GM18858 (cell line): ENCODE data around the gene SORBS2.

Source experiments
- ATAC-seq: cut with Tn5 transposase; IDR thresholded peaks from one replicate; pipeline ENCODE4 v1.9.1; 2021; ENCODE audit not compliant: unreplicated experiment

Gene SORBS2

GRCh38 chr4:185598846-185599552, 213.0 kb downstream of the SORBS2 start:
- ATAC-seq, result no peak

DNA sequence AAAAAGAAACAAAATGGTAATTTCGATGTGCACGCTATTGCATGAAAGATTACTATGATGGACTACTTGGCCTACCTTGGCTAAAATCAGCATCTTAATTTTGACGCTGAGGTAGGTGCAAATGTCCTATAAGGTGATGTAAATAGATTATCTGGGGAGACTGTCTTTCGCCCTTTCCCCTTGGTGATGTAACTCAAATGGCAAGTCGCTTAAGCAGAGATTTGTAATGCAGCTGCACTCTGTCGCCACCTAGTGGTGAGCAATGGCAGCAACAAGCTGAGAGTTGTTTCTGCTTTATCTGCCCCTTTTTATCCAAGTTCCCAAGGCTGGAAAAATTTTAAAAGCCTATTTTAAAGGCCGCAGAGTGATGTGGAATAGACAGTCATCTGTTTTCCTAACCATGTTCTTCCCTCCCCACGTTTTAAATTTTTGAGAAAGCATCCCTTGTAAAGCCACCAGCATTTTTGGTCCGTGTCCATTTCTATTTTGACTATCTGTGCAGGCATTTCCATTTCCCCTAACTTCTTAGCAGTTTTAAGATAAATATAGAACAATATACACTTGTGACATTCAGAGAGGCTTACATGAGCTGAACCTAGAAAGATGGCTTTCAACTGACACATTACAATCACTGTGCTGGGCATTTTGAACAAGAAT, 214.3 kb downstream of the SORBS2 start:
- peak; percentile 85 for ATAC-seq

DNA sequence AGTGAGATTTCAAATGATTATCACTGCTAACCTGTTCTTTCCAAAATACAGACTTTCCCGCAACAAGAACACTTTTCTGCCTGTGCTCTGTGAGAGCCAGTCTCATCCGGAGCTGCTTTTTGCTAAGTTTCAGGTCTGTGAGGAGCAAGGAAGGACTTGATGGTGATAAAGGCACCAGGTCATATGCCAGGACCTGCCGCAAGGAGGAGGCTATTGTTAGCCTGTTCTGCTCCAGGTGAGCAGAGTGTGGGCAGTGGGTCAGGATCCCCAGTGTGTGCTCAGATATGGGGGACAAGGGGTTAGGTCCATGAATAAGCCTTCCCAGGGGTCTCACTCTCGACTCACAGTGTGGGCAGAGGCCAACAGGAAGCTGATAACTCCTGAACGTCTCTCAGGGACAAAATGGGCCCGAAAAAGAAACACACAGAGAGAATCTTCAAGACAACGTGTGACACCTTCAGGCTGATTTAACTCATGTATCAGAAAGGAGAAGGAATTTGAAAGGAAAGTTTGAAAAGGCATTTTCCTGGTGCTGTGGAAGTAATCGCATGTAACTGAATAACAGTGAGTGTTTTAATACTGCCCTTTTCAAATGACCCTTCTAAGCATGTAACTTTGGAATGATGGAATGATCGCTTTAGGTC, 219.0 kb downstream of the SORBS2 start:
- ATAC-seq, result no peak

GRCh38 chr4:185592438-185592837, 219.6 kb downstream of the SORBS2 start:
- no peak for ATAC-seq

DNA sequence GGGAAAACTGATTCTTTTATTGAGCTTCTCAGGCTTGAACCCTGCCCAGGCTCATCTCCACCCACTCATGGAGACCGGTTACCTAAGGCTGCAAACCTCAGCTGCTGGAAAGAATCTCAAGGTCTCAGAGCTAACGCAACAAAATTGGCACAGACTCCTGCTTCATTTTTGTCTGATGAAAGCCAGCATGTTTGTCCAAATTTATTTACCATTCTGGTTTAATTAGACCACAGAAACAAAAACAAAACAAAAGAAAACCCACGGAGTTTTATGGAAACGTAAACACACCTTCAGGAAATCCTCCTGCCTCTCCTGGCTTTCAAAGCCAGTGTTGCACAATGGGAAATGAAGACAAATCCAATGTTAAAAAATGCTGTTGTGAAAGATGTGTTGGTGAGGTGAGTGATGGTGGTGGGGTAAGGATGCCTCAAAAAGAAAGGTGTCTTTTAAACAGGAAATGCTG, 220.3 kb downstream of the SORBS2 start:
- ATAC-seq, result no peak

DNA sequence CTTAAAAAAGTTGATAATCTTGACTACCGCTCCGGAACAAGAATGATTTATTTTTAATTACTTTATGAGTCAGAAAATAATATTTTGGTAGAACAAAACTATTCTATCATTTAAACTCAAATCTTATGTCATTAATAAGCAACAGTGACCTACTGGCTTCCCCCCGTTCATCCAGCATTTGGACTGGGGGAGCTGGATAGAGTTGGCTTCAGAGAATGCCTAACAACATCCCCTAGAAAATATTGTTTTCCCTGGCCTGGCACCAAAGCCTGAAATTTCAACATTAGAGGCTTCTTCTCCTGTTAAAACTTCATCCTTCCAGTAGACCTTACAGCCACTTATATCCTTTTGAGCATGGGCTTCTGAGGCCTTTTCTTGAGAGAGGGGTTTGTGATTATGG, 221.0 kb downstream of the SORBS2 start:
- no peak for ATAC-seq

DNA sequence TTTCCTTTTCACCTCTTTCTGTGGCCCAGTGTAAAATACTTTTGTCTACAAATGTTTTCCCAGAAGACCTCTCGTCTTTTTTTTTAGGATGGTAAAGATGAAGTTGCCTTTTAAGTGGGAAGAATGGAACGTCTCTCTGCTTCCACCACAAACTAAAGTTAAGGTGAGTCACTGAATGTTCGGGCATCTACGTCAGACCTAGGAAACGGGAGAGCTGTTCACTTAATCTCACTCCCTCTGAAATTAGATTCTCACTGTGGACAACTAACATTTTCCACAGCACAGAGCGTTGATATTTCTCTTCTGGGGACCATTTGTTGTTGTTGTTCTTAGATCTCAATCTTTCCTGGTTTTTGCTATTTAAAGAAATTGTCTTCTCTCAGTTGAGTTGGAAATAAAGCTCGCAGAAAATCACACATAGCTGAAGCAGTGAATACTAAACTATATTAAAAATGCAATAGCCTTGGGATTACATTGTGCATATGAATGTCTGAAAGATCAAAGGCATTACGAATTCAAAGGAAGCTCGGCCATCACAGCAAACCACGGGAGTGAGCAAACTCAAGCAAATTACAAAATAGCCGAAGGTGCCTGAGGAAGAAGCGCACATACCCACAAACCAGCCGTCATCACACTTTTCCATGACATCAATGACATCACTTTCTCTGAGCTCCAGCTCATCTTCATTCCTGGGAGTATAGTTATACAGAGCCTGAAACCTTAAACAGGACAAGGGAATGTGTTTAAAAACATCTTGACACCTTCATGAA, 222.7 kb downstream of the SORBS2 start:
- ATAC-seq, result no peak

- ATAC-seq, result peak; percentile 97
These were observed 224.4 kb downstream of the SORBS2 start for GRCh38 chr4:185587427-185588161.

DNA sequence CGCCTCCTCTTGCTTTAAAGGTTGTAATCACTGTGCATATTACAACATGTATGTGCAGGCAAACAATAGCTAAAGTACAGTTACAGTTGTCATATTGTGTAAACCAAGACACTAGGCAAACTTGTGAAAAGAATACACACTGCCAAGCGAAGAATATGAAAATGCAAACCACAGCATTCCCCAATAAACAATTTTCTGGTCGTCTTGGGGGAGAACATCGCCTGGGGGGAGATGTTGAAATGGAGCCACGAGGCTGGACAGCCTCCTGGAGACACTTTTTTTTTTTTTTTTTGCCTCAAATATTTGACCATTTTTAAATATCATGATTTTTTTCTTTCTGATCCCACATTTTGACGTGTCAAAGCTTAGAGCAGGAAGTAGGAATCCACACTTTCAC, 225.0 kb downstream of the SORBS2 start:
- no peak for ATAC-seq

GRCh38 chr4:185585211-185585610, 226.8 kb downstream of the SORBS2 start:
- ATAC-seq, result no peak

DNA sequence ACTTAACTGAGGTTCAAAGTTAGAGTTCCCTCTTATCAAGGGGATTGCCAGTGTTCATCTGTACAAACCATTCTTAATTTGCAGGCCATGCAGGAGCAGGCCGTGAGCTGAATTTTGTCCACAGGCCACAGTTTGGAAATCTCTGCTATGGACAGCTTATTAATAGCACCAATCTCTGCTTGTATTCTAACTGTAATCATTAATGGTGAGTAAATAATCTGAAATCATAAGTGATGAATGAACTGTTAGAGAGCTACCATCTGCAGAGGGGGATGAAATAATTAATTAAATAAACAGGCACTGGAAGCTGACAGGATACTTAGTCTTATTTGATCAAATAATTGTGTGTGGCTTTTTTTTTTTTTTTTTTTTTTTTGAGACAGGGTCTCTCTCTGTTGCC, 228.2 kb downstream of the SORBS2 start:
- no peak for ATAC-seq

GRCh38 chr4:185582651-185583400, 229.2 kb downstream of the SORBS2 start:
- no peak for ATAC-seq

GRCh38 chr4:185580699-185581098, 231.3 kb downstream of the SORBS2 start:
- ATAC-seq, result no peak

DNA sequence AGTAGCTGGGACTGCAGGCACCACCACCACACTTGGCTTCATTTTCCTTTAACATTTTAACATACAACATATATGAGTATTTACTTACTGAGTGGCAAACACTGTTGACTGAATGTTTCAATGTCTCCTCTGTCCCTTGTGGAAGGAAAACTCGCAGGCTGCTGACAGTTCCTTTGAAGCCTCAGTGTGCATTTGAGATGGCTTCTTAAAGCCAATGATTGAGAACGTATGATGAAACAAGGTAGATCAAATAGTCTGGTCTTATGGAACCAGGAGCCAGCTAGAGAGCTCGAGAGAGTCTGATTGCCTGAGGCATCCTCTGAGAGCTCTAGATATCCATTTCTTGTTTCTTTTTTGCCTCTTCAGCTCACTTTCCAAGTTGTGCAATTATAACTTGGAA, 233.7 kb downstream of the SORBS2 start:
- no peak for ATAC-seq

DNA sequence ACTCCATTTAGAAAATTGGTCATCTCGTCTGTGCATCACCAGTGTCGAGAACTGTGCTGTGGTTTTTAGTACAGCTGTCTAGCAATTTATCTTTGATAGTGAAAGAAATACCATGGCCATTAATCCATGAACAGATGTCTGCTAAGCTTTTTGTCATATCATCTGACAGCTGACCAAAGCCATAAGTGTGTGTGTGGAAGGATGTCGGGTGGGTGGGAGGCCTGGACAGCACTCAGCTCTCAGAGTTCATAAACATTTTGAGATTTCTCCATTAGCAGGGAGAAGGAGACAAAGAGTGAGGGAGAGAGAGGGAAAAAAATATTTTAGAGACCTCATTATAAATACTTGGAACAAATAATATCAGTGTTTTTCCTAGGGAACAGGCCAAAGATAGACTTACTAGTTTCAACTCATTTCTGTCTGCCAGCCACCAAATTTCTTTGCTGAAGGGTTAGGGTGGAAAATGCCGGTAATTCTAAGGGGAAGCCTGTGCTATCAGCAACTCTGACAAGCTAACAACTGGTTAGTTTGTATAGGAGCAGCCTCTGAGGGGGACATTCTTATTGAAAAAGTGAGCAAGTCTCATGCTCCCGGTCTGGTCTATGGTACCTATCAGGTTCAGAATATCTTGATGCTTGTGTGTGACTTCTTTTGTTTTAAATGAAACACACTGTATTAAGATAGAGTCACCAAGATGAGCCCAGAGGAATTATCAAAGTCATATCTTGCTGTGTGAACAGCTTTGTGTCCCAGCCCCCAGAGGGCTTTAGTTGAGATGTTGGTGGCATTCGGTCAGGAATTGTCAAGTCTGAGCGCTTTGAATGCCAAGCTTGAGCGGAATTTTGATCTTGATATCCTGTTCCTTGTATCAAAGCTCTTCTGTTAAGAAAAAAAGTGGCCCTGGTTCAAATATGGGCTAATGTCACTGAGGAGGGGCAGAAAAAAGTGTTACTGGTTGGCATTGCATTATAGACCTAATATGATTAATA, 234.7 kb downstream of the SORBS2 start:
- ATAC-seq, result no peak

GRCh38 chr4:185576314-185576961, 235.6 kb downstream of the SORBS2 start:
- ATAC-seq, result no peak

DNA sequence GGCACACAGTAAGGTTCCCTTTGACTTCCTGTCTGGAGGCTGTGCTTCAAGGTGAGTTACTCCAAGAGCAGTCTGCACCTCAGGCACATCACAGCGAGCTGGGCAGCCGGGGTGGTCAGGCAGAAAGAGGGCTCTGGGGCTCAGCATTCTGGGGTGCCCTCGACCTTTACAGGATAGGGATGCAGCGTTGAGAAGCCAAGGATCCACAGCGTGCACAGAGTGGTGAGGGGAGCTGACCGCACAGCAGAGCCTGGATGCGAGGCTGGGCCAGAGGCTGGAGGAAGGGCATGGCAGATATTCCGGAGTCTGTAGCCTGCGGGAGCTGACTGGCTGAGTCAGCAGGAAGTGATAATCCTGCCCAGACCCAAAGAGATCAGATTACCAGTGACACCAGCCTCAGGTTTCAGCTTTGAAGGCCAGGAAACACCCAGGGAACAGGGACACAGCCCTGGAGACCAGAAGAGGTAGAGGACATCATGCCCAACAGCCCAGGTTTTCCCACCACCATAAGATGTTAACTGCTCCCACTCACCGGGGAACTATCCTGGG, 238.3 kb downstream of the SORBS2 start:
- no peak for ATAC-seq

DNA sequence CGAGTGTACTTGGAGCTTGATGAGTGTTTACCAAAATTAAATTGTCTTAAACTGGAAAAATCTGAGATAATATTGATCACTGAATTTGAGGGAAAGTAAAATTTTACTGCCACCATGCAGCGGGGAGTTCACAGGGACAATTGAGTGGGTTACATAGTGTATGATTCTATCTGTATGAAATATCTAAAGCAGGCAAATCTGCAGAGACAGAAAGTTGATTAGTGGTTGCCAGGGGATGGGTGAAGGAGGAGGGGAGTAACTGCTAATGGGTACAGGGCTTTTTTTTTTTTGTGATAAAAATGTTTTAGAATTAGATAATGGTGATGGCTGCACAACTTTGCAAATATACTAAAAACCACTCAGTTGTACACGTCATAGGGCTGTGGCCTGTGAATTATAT, 241.3 kb downstream of the SORBS2 start:
- no peak for ATAC-seq
